Mesenchymal stem cell (in vitro differentiated cells and primary cell): ENCODE results near the gene MACROD1.

Source experiments
- DNase-seq: peaks from one replicate; pipeline ENCODE4 v3.0.0-alpha.2; 2013
- H2AFZ ChIP-seq: one replicate; pipeline ENCODE4 v1.6.1; 2013; ENCODE audit warnings: low read depth, mild to moderate bottlenecking, control low read depth, inconsistent platforms, low read length, moderate library complexity
- H2AK5ac ChIP-seq: 2 replicates; pipeline ENCODE4 v1.6.1; 2013; ENCODE audit warnings: low read length, moderate library complexity, mild to moderate bottlenecking, inconsistent platforms; ENCODE audit not compliant: severe bottlenecking
- H2BK120ac ChIP-seq: one replicate; pipeline ENCODE4 v1.6.1; 2013; ENCODE audit warnings: low read depth, mild to moderate bottlenecking, inconsistent platforms, low read length, moderate library complexity
- H2BK12ac ChIP-seq, 2 experiments: one replicate each; pipeline ENCODE4 v1.6.1; 2013; ENCODE audit warnings: inconsistent platforms in 2 of 2, low read length in 2 of 2, mild to moderate bottlenecking in 2 of 2, moderate library complexity in 2 of 2, control low read depth in 1 of 2
- H2BK15ac ChIP-seq: one replicate; pipeline ENCODE4 v1.6.1; 2013; ENCODE audit warnings: mild to moderate bottlenecking, low read depth, inconsistent platforms; ENCODE audit not compliant: poor library complexity, severe bottlenecking
- H2BK5ac ChIP-seq: 2 replicates; pipeline ENCODE4 v1.6.1; 2013; ENCODE audit warnings: low read depth, mild to moderate bottlenecking, low read length, control low read depth, inconsistent platforms; ENCODE audit not compliant: poor library complexity, severe bottlenecking
- H3K14ac ChIP-seq, 2 experiments: one replicate each; pipeline ENCODE4 v1.6.1; 2013; ENCODE audit warnings: inconsistent platforms in 2 of 2, low read length in 2 of 2, control low read depth in 1 of 2, mild to moderate bottlenecking in 1 of 2, moderate library complexity in 1 of 2
- H3K18ac ChIP-seq, 2 experiments: one replicate each; pipeline ENCODE4 v1.6.1; 2013; ENCODE audit warnings: inconsistent platforms in 2 of 2, low read length in 2 of 2, control low read depth in 1 of 2, low read depth in 1 of 2, mild to moderate bottlenecking in 1 of 2
- H3K23ac ChIP-seq, 2 experiments: one replicate each; pipeline ENCODE4 v1.6.1; 2013; ENCODE audit warnings: inconsistent platforms in 2 of 2, low read length in 2 of 2, mild to moderate bottlenecking in 2 of 2, moderate library complexity in 2 of 2, control low read depth in 1 of 2
- H3K27ac ChIP-seq: 2 replicates; pipeline ENCODE4 v1.5.1; 2013; ENCODE audit warnings: mild to moderate bottlenecking, moderate library complexity, low read length, control low read depth, inconsistent platforms; ENCODE audit not compliant: poor library complexity, severe bottlenecking
- H3K27me3 ChIP-seq, 2 experiments: 2 replicates each; pipeline versions ENCODE4 v1.6.1 to v1.7.0; 2013; ENCODE audit warnings: low read length in 2 of 2, mild to moderate bottlenecking in 2 of 2, moderate library complexity in 2 of 2, control low read depth in 1 of 2, inconsistent platforms in 1 of 2; ENCODE audit not compliant: control insufficient read depth in 1 of 2, insufficient read depth in 1 of 2
- H3K36me3 ChIP-seq, 2 experiments: 2 replicates each; pipeline versions ENCODE4 v1.6.1 to v1.7.0; 2013; ENCODE audit warnings: low read length in 2 of 2, control low read depth in 1 of 2, inconsistent platforms in 1 of 2, low read depth in 1 of 2, mild to moderate bottlenecking in 1 of 2; ENCODE audit not compliant: insufficient read depth in 2 of 2, control insufficient read depth in 1 of 2
- H3K4ac ChIP-seq, 2 experiments: one replicate each; pipeline ENCODE4 v1.6.1; 2013; ENCODE audit warnings: inconsistent platforms in 2 of 2, low read length in 2 of 2, mild to moderate bottlenecking in 2 of 2, moderate library complexity in 2 of 2, control low read depth in 1 of 2, low read depth in 1 of 2
- H3K4me1 ChIP-seq: 2 replicates; pipeline ENCODE4 v1.6.1; 2013; ENCODE audit warnings: low read depth, low read length, control low read depth; ENCODE audit not compliant: control insufficient read depth, insufficient read depth
- H3K4me2 ChIP-seq: 2 replicates; pipeline ENCODE4 v1.6.1; 2013; ENCODE audit warnings: low read length, mild to moderate bottlenecking, inconsistent platforms; ENCODE audit not compliant: poor library complexity, severe bottlenecking
- H3K4me3 ChIP-seq, 2 experiments: 2 replicates each; pipeline versions ENCODE4 v1.5.1 to v1.7.0; 2013; ENCODE audit warnings: low read length in 2 of 2, mild to moderate bottlenecking in 2 of 2, control low read depth in 1 of 2, low read depth in 1 of 2; ENCODE audit not compliant: insufficient read depth in 1 of 2
- H3K79me1 ChIP-seq: replicated peaks from 2 replicates; pipeline ENCODE4 v1.6.1; 2013; ENCODE audit warnings: mild to moderate bottlenecking, control low read depth, low read length, inconsistent platforms; ENCODE audit not compliant: poor library complexity, severe bottlenecking
- H3K9ac ChIP-seq: 2 replicates; pipeline ENCODE4 v1.7.0; 2013; ENCODE audit warnings: mild to moderate bottlenecking, low read length, moderate library complexity
- H3K9me3 ChIP-seq: 2 replicates; pipeline ENCODE4 v1.7.0; 2013; ENCODE audit warnings: mild to moderate bottlenecking, low read length; ENCODE audit not compliant: control insufficient read depth
- H4K8ac ChIP-seq: one replicate; pipeline ENCODE4 v1.6.1; 2013; ENCODE audit warnings: inconsistent platforms, mild to moderate bottlenecking, low read length, moderate library complexity
- H4K91ac ChIP-seq: one replicate; pipeline ENCODE4 v1.6.1; 2013; ENCODE audit warnings: mild to moderate bottlenecking, low read length, inconsistent platforms
- whole genome bisulfite sequencing: methylation state at CpG from one replicate; pipeline ENCODE4 v1.1.7; 2013; ENCODE audit warnings: mixed read lengths; 5-methylcytosine and 5-hydroxymethylcytosine counted together

Gene MACROD1

GRCh38 chr11:64120951-64121569 is 44.9 kb downstream of the MACROD1 start:
- WGBS: 66% methylated on average over 12 of the region's 13 CpGs
- DNase-seq: peak; percentile 36

DNA sequence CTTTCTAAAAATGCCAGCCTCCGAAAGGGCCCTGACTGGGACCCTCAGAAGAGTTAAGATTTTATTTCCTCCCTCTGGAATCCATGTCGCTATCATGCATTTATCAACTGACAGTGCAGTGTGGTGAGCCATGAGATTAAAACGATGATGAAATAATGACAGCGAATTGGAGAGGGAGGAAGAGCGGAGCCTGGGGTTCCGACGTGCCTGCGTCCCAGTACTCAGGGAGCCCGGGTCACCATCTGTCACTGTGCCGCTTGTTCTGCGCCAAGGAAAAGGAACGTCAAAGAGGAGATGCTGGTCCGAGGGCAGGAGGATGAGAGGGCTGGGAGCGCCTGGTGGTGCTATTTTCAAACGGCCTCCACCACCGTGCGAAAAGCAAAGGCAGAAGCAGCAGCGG is 46.2 kb downstream of the MACROD1 start:
- 94% methylated on average over 18 of the region's 18 CpGs for WGBS
- Histone ChIP-seq H2BK12ac (no peak overlapping the region), H3K27ac (no peak overlapping the region)

More at GRCh38 chr11:64120951-64121569, 44.9 kb downstream of the MACROD1 start:
- Histone ChIP-seq H4K91ac (peak overlapping the region; percentile 19), H3K4me3 (no peak overlapping the region), H3K9ac (no peak overlapping the region), H2AFZ (no peak overlapping the region), H3K4ac (no peak overlapping the region), H3K4me1 (peaks cover 18% of the 10 kb centered on the region), H2BK15ac (peak overlapping the region; percentile 92), H2AK5ac (no peak overlapping the region), H3K23ac (no peak overlapping the region), H3K79me1 (peaks cover 3% of the 10 kb centered on the region), H2BK5ac (no peak overlapping the region), H3K27me3 (peaks cover 9 to 22% of the 10 kb centered on the region in 2 experiments), H3K18ac (no peak overlapping the region), H3K4me2 (no peak overlapping the region), H3K27ac (no peak overlapping the region), H3K36me3 (peaks cover 0 to 11% of the 10 kb centered on the region in 2 experiments), H2BK120ac (no peak overlapping the region), H4K8ac (no peak overlapping the region), H3K9me3 (no peaks in the 10 kb centered on the region), H3K14ac (peak overlapping the region in 1 of 2 experiments; percentile 90), H2BK12ac (peak overlapping the region in 1 of 2 experiments; percentile 27)

GRCh38 chr11:64118876-64119665 is 46.8 kb downstream of the MACROD1 start:
- H2BK5ac ChIP-seq: no peak overlapping the region
- no peak overlapping the region for H2BK12ac ChIP-seq
- H3K4me1 ChIP-seq: peaks cover 18% of the 10 kb centered on the region
- no peak overlapping the region for H3K14ac ChIP-seq
- H3K79me1 ChIP-seq: peaks cover 3% of the 10 kb centered on the region
- no peak overlapping the region for H3K4ac ChIP-seq
- DNase-seq: no peak
- WGBS: 78% methylated on average over 19 of the region's 19 CpGs
- H3K4me2 ChIP-seq: no peak overlapping the region
- H3K4me3 ChIP-seq: no peak overlapping the region
- H2BK120ac ChIP-seq: no peak overlapping the region
- H3K27me3 ChIP-seq: peaks cover 6 to 11% of the 10 kb centered on the region in 2 experiments
- no peak overlapping the region for H4K91ac ChIP-seq
- no peak overlapping the region for H3K18ac ChIP-seq
- H4K8ac ChIP-seq: no peak overlapping the region
- peaks cover 0 to 11% of the 10 kb centered on the region in 2 experiments for H3K36me3 ChIP-seq
- H2AFZ ChIP-seq: no peak overlapping the region
- no peak overlapping the region for H3K27ac ChIP-seq
- no peaks in the 10 kb centered on the region for H3K9me3 ChIP-seq
- H3K9ac ChIP-seq: no peak overlapping the region
- no peak overlapping the region for H2AK5ac ChIP-seq
- H2BK15ac ChIP-seq: no peak overlapping the region
- H3K23ac ChIP-seq: no peak overlapping the region

More for the DNA sequence above, 46.2 kb downstream of the MACROD1 start:
- H3K9ac ChIP-seq: no peak overlapping the region
- no peak overlapping the region for H3K4me3 ChIP-seq
- H3K4me2 ChIP-seq: no peak overlapping the region
- H2AFZ ChIP-seq: no peak overlapping the region
- H3K14ac ChIP-seq: no peak overlapping the region
- no peak overlapping the region for H2BK120ac ChIP-seq
- DNase-seq: no peak
- H4K91ac ChIP-seq: no peak overlapping the region
- H2BK15ac ChIP-seq: no peak overlapping the region
- no peaks in the 10 kb centered on the region for H3K9me3 ChIP-seq
- H3K23ac ChIP-seq: no peak overlapping the region
- H3K36me3 ChIP-seq: peaks cover 0 to 11% of the 10 kb centered on the region in 2 experiments
- no peak overlapping the region for H4K8ac ChIP-seq
- H2AK5ac ChIP-seq: no peak overlapping the region
- H3K4ac ChIP-seq: no peak overlapping the region
- H2BK5ac ChIP-seq: no peak overlapping the region
- H3K79me1 ChIP-seq: peaks cover 3% of the 10 kb centered on the region
- H3K27me3 ChIP-seq: peaks cover 6 to 12% of the 10 kb centered on the region in 2 experiments
- peaks cover 18% of the 10 kb centered on the region for H3K4me1 ChIP-seq
- no peak overlapping the region for H3K18ac ChIP-seq

DNA sequence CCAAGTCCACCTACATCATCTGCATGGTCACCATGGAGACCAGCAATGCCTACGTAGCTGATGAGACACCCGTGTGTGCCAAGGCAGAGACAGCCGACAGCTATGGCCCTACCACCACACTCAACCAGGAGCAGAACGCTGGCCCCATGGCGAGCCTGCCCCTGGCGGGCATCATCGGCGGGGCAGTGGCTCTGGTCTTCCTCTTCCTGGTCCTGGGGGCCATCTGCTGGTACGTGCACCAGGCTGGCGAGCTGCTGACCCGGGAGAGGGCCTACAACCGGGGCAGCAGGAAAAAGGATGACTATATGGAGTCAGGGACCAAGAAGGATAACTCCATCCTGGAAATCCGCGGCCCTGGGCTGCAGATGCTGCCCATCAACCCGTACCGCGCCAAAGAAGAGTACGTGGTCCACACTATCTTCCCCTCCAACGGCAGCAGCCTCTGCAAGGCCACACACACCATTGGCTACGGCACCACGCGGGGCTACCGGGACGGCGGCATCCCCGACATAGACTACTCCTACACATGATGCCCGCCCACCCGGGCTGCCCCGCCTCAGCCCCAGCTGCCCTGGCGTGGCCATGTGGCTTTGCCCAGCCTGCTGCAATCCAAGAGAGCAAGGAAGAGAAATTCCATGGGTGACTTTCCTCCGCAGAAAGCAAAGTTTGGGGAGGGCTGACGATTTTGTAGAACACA is 48.0 kb downstream of the MACROD1 start:
- Histone ChIP-seq H3K36me3 (peaks cover 0 to 11% of the 10 kb centered on the region in 2 experiments), H2BK120ac (no peak overlapping the region), H3K14ac (no peak overlapping the region), H2BK15ac (no peak overlapping the region), H3K18ac (no peak overlapping the region), H3K27ac (no peak overlapping the region), H3K4me2 (no peak overlapping the region), H4K8ac (no peak overlapping the region), H2BK5ac (no peak overlapping the region), H3K79me1 (peaks cover 3% of the 10 kb centered on the region), H4K91ac (no peak overlapping the region), H3K4me3 (no peak overlapping the region), H3K4me1 (peaks cover 16% of the 10 kb centered on the region), H2AFZ (no peak overlapping the region), H3K9me3 (no peaks in the 10 kb centered on the region), H3K27me3 (peaks cover 0 to 4% of the 10 kb centered on the region in 2 experiments), H3K9ac (no peak overlapping the region), H3K4ac (no peak overlapping the region), H2BK12ac (no peak overlapping the region), H3K23ac (no peak overlapping the region), H2AK5ac (no peak overlapping the region)
- WGBS: 93% methylated on average over 32 of the region's 32 CpGs
- DNase-seq: no peak
